ENCODE results near the gene RWDD1. TPM values are rescaled to one million over a fixed set of nuclear protein-coding genes. Genes with fewer than 3 reads are reported as not detected.

Gene RWDD1
- total RNA-seq, 4 donors from 2014 or later, result 56.1 to 77.3 (median 60.3) TPM

Other genes with a start within 250 kb of the RWDD1 start
- gene DSE, start 200.6 kb upstream of the RWDD1 start, total RNA-seq, result 10 to 100 TPM; 26.3 to 45.4 (median 36.3) TPM
- 1 to 10 TPM in 2 of 4 donors, under 1 TPM in 1, not detected in 1; 0.50 to 6.9 (median 4.2) TPM for gene CALHM6, start 110.1 kb upstream of the RWDD1 start, total RNA-seq
- gene CALHM5, start 59.9 kb upstream of the RWDD1 start, total RNA-seq, result 1 to 10 TPM in 3 of 4 donors, under 1 TPM in 1; 0.81 to 6.0 (median 3.0) TPM
- not detected for gene TRAPPC3L, start 25.8 kb upstream of the RWDD1 start, total RNA-seq
- not detected for gene CALHM4, start 17.8 kb upstream of the RWDD1 start, total RNA-seq
- under 1 TPM in 2 of 4 donors, not detected in 2; 0.19 to 0.40 TPM for gene RSPH4A, start 45.0 kb downstream of the RWDD1 start, total RNA-seq
- gene ZUP1, start 97.3 kb downstream of the RWDD1 start, total RNA-seq, result 10 to 100 TPM in 2 of 4 donors, 1 to 10 TPM in 2; 6.1 to 17.0 (median 9.2) TPM
- 10 to 100 TPM in 3 of 4 donors, 1 to 10 TPM in 1; 9.8 to 16.8 (median 13.4) TPM for gene KPNA5, start 109.7 kb downstream of the RWDD1 start, total RNA-seq
- 10 to 100 TPM in 2 of 4 donors, 1 to 10 TPM in 2; 5.6 to 11.6 (median 10.2) TPM for gene FAM162B, start 194.2 kb downstream of the RWDD1 start, total RNA-seq

All from gastroesophageal sphincter (tissue), 4 donors.